Endometrium (tissue), 2 donors: Measurements from ENCODE around the gene SGMS1.
"Not testable (repeated sequence)": the region's sequence is repeated elsewhere in the genome, so short reads cannot be mapped to it uniquely, and the experiment has no call there.

Experiments used
- FAIRE-seq: peaks from 2 replicates; lab custom pipeline; 2012; peaks lifted over from hg19 to GRCh38; lab: Jason Lieb, UNC
- donor health status: control.
- donor health status: control.

The SGMS1 gene

GRCh38 chr10:50580262-50580891 is 43.4 kb downstream of the SGMS1 start:
- FAIRE-seq, result no peak

- no peak for FAIRE-seq
Observed at GRCh38 chr10:50579491-50580261, 44.1 kb downstream of the SGMS1 start.

- no peak for FAIRE-seq
Observed at GRCh38 chr10:50578949-50579348, 44.8 kb downstream of the SGMS1 start.

- FAIRE-seq, result no peak
Observed at GRCh38 chr10:50577681-50578350, 45.9 kb downstream of the SGMS1 start.

GRCh38 chr10:50577010-50577409 is 46.7 kb downstream of the SGMS1 start:
- no peak for FAIRE-seq

- no peak for FAIRE-seq
Observed at GRCh38 chr10:50576245-50576815, 47.4 kb downstream of the SGMS1 start.

- FAIRE-seq, result no peak
Observed at GRCh38 chr10:50575477-50576244, 48.1 kb downstream of the SGMS1 start.

GRCh38 chr10:50574931-50575330 is 48.8 kb downstream of the SGMS1 start:
- no peak for FAIRE-seq

- no peak for FAIRE-seq
Observed at GRCh38 chr10:50574305-50574704, 49.5 kb downstream of the SGMS1 start.

- no peak for FAIRE-seq
Observed at GRCh38 chr10:50572017-50572491, 51.7 kb downstream of the SGMS1 start.

GRCh38 chr10:50568750-50569149 is 55.0 kb downstream of the SGMS1 start:
- not testable (repeated sequence) for FAIRE-seq

GRCh38 chr10:50567384-50567783 is 56.4 kb downstream of the SGMS1 start:
- FAIRE-seq, result no peak

- FAIRE-seq, result no peak
Observed at GRCh38 chr10:50566150-50566549, 57.6 kb downstream of the SGMS1 start.

- FAIRE-seq, result no peak
Observed at GRCh38 chr10:50565301-50566083, 58.3 kb downstream of the SGMS1 start.

- no peak for FAIRE-seq
Observed at GRCh38 chr10:50563906-50564305, 59.9 kb downstream of the SGMS1 start.

GRCh38 chr10:50561816-50562215 is 61.9 kb downstream of the SGMS1 start:
- FAIRE-seq, result no peak

- no peak for FAIRE-seq
Observed at GRCh38 chr10:50561266-50561665, 62.5 kb downstream of the SGMS1 start.

GRCh38 chr10:50560370-50560769 is 63.4 kb downstream of the SGMS1 start:
- peak; percentile 93 for FAIRE-seq

- FAIRE-seq, result no peak
Observed at GRCh38 chr10:50558371-50558770, 65.4 kb downstream of the SGMS1 start.

GRCh38 chr10:50557130-50557682 is 66.5 kb downstream of the SGMS1 start:
- FAIRE-seq, result no peak
